ENCODE results near the gene FXYD6. TPM values are rescaled to one million over a fixed set of nuclear protein-coding genes. Genes with fewer than 3 reads are reported as not detected.

The FXYD6 gene
- total RNA-seq, 1 experiment from 2014 or later, result 1.0 TPM

GRCh38 chr11:117907276-117908108 is 31.0 kb upstream of the FXYD6 start:
- Histone ChIP-seq H3K27me3 (replicated peaks; ENCODE audit: control insufficient read depth, insufficient read depth, low read length) (no peaks in the 10 kb centered on the region), H3K4me3 (ENCODE audit: low read depth, low read length) (peak overlapping the region; percentile 31), H3K9me3 (no peaks in the 10 kb centered on the region), H3K36me3 (ENCODE audit: control insufficient read depth, insufficient read depth, low read length) (no peaks in the 10 kb centered on the region), H3K4me1 (peaks cover 8% of the 10 kb centered on the region)
- ChIA-PET CTCF (interaction anchor here (0.8 to 2.6 kb wide), 11 partner anchors 9 to 481 kb away, joined by 3 to 46 read pairs (median 6); partner anchors contain the start of genes FXYD6 and TMPRSS13), POLR2A (interaction anchor here (0.5 to 1.2 kb wide), 5 partner anchors 18 to 125 kb away, joined by 3 to 6 read pairs (median 3); partner anchors contain the start of gene TMPRSS13)
- Mint-ChIP-seq H3K4me1 (ENCODE audit: low read depth, unreplicated experiment) (peaks cover 14% of the 10 kb centered on the region), H3K4me3 (ENCODE audit: unreplicated experiment) (peak overlapping the region; percentile 66), H3K9me3 (ENCODE audit: unreplicated experiment) (no peaks in the 10 kb centered on the region), H3K36me3 (ENCODE audit: insufficient read depth, unreplicated experiment) (no peaks in the 10 kb centered on the region), H3K27me3 (ENCODE audit: insufficient read depth, unreplicated experiment) (no peaks in the 10 kb centered on the region), H3K27ac (ENCODE audit: unreplicated experiment) (peak overlapping the region; percentile 73)
- intact Hi-C loops (cut with micrococcal nuclease; ENCODE audit: unreplicated experiment), result loop anchor here (1.0 kb wide), 1 partner anchor 22 kb away; the partner anchor contains the start of gene TMPRSS13
- peak; percentile 95 to 96 for DNase-seq
- TSS peak; percentile 92 for BruUV-seq (replicated peaks)
- no peak for TF ChIP-seq CTCF (IDR thresholded peaks at IDR 0.05; ENCODE audit: insufficient read depth in 1 of 2, low read depth in 1 of 2, low read length in 1 of 2, severe bottlenecking in 1 of 2, unreplicated experiment in 1 of 2)

GRCh38 chr11:117906710-117907109 is 30.3 kb upstream of the FXYD6 start:
- Histone ChIP-seq H3K4me1 (peaks cover 8% of the 10 kb centered on the region), H3K36me3 (ENCODE audit: control insufficient read depth, insufficient read depth, low read length) (no peaks in the 10 kb centered on the region), H3K9me3 (no peaks in the 10 kb centered on the region), H3K27me3 (replicated peaks; ENCODE audit: control insufficient read depth, insufficient read depth, low read length) (no peaks in the 10 kb centered on the region), H3K4me3 (ENCODE audit: low read depth, low read length) (no peak overlapping the region)
- Mint-ChIP-seq H3K4me3 (ENCODE audit: unreplicated experiment) (no peak overlapping the region), H3K27ac (ENCODE audit: unreplicated experiment) (no peak overlapping the region), H3K9me3 (ENCODE audit: unreplicated experiment) (no peaks in the 10 kb centered on the region), H3K27me3 (ENCODE audit: insufficient read depth, unreplicated experiment) (no peaks in the 10 kb centered on the region), H3K36me3 (ENCODE audit: insufficient read depth, unreplicated experiment) (no peaks in the 10 kb centered on the region), H3K4me1 (ENCODE audit: low read depth, unreplicated experiment) (peaks cover 14% of the 10 kb centered on the region)
- DNase-seq, result no peak
- no peak for TF ChIP-seq CTCF (IDR thresholded peaks at IDR 0.05; ENCODE audit: insufficient read depth in 1 of 2, low read depth in 1 of 2, low read length in 1 of 2, severe bottlenecking in 1 of 2, unreplicated experiment in 1 of 2)
- intact Hi-C loops (cut with micrococcal nuclease; ENCODE audit: unreplicated experiment), result loop anchor here (1.0 kb wide), 1 partner anchor 23 kb away; the partner anchor contains the start of gene TMPRSS13
- ChIA-PET CTCF (interaction anchor here (0.7 to 2.6 kb wide), 11 partner anchors 10 to 89 kb away, joined by 3 to 46 read pairs (median 7); partner anchors contain the start of genes FXYD6 and TMPRSS13), POLR2A (interaction anchor here (0.6 to 1.2 kb wide), 3 partner anchors 22 to 88 kb away, joined by 3 to 6 read pairs (median 3); partner anchors contain the start of gene TMPRSS13)
- BruUV-seq (replicated peaks), result no TSS peak

GRCh38 chr11:117906126-117906525 is 29.7 kb upstream of the FXYD6 start:
- POLR2A ChIA-PET, result no interaction called here
- no peak for TF ChIP-seq CTCF (IDR thresholded peaks at IDR 0.05; ENCODE audit: insufficient read depth in 1 of 2, low read depth in 1 of 2, low read length in 1 of 2, severe bottlenecking in 1 of 2, unreplicated experiment in 1 of 2)

More at GRCh38 chr11:117906126-117906525, 29.7 kb upstream of the FXYD6 start:
- Histone ChIP-seq H3K36me3 (ENCODE audit: control insufficient read depth, insufficient read depth, low read length) (no peaks in the 10 kb centered on the region), H3K27me3 (replicated peaks; ENCODE audit: control insufficient read depth, insufficient read depth, low read length) (no peaks in the 10 kb centered on the region), H3K4me3 (ENCODE audit: low read depth, low read length) (no peak overlapping the region), H3K4me1 (peaks cover 8% of the 10 kb centered on the region), H3K9me3 (no peaks in the 10 kb centered on the region)
- H3K27me3 Mint-ChIP-seq (ENCODE audit: insufficient read depth, unreplicated experiment), result no peaks in the 10 kb centered on the region
- peaks cover 14% of the 10 kb centered on the region for H3K4me1 Mint-ChIP-seq (ENCODE audit: low read depth, unreplicated experiment)
- H3K9me3 Mint-ChIP-seq (ENCODE audit: unreplicated experiment), result no peaks in the 10 kb centered on the region
- H3K4me3 Mint-ChIP-seq (ENCODE audit: unreplicated experiment), result no peak overlapping the region
- no peak for DNase-seq
- BruUV-seq (replicated peaks), result no TSS peak
- intact Hi-C loops (cut with micrococcal nuclease; ENCODE audit: unreplicated experiment), result no loop called here
- H3K36me3 Mint-ChIP-seq (ENCODE audit: insufficient read depth, unreplicated experiment), result no peaks in the 10 kb centered on the region
- H3K27ac Mint-ChIP-seq (ENCODE audit: unreplicated experiment), result no peak overlapping the region
- CTCF ChIA-PET, result interaction anchor here (0.9 kb wide), 1 partner anchor 41 kb away, joined by 4 read pairs; no protein-coding TSS in a partner anchor

Data from Caco-2 (cell line).